Measurements from ENCODE around the gene POMGNT1.

DNA sequence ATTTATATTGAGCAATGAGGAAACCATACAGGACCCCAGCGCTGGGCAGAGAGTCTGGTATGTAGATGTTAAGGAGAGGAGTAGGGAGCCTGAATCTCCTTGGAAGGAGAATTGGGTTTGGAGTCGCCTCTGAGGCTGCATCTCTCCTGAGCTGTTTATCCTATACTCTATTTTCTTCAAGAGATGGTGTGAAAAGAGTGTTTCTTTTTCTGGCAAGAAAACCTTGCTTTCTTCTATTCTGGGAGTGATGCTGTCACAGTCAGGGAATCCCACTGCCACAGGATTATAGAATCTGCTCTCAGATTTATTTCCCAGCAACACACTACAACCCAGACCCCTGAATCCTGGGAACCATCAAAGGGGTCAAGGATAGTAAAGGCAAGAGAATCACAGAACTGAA lies 8.2 kb upstream of the POMGNT1 start:
- TF ChIP-seq, protein P1, sequence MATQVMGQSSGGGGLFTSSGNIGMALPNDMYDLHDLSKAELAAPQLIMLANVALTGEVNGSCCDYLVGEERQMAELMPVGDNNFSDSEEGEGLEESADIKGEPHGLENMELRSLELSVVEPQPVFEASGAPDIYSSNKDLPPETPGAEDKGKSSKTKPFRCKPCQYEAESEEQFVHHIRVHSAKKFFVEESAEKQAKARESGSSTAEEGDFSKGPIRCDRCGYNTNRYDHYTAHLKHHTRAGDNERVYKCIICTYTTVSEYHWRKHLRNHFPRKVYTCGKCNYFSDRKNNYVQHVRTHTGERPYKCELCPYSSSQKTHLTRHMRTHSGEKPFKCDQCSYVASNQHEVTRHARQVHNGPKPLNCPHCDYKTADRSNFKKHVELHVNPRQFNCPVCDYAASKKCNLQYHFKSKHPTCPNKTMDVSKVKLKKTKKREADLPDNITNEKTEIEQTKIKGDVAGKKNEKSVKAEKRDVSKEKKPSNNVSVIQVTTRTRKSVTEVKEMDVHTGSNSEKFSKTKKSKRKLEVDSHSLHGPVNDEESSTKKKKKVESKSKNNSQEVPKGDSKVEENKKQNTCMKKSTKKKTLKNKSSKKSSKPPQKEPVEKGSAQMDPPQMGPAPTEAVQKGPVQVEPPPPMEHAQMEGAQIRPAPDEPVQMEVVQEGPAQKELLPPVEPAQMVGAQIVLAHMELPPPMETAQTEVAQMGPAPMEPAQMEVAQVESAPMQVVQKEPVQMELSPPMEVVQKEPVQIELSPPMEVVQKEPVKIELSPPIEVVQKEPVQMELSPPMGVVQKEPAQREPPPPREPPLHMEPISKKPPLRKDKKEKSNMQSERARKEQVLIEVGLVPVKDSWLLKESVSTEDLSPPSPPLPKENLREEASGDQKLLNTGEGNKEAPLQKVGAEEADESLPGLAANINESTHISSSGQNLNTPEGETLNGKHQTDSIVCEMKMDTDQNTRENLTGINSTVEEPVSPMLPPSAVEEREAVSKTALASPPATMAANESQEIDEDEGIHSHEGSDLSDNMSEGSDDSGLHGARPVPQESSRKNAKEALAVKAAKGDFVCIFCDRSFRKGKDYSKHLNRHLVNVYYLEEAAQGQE (IDR thresholded peaks at IDR 0.05; ENCODE audit: insufficient replicate concordance, low read depth), result no peak
- TF ChIP-seq, protein P2, sequence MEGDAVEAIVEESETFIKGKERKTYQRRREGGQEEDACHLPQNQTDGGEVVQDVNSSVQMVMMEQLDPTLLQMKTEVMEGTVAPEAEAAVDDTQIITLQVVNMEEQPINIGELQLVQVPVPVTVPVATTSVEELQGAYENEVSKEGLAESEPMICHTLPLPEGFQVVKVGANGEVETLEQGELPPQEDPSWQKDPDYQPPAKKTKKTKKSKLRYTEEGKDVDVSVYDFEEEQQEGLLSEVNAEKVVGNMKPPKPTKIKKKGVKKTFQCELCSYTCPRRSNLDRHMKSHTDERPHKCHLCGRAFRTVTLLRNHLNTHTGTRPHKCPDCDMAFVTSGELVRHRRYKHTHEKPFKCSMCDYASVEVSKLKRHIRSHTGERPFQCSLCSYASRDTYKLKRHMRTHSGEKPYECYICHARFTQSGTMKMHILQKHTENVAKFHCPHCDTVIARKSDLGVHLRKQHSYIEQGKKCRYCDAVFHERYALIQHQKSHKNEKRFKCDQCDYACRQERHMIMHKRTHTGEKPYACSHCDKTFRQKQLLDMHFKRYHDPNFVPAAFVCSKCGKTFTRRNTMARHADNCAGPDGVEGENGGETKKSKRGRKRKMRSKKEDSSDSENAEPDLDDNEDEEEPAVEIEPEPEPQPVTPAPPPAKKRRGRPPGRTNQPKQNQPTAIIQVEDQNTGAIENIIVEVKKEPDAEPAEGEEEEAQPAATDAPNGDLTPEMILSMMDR (IDR thresholded peaks at IDR 0.05; ENCODE audit: insufficient read depth, low read length), result no peak
- no peak for TF ChIP-seq GABPA (IDR thresholded peaks at IDR 0.05; ENCODE audit: low read depth)

Measured in HL-60 (cell line).